Measurements from ENCODE around the gene CHIC2. TPM values are rescaled to one million over a fixed set of nuclear protein-coding genes. Genes with fewer than 3 reads are reported as not detected.

The CHIC2 gene
- total RNA-seq, 8 experiments from 2014 or later: 10.8 to 31.1 (median 13.0) TPM

DNA sequence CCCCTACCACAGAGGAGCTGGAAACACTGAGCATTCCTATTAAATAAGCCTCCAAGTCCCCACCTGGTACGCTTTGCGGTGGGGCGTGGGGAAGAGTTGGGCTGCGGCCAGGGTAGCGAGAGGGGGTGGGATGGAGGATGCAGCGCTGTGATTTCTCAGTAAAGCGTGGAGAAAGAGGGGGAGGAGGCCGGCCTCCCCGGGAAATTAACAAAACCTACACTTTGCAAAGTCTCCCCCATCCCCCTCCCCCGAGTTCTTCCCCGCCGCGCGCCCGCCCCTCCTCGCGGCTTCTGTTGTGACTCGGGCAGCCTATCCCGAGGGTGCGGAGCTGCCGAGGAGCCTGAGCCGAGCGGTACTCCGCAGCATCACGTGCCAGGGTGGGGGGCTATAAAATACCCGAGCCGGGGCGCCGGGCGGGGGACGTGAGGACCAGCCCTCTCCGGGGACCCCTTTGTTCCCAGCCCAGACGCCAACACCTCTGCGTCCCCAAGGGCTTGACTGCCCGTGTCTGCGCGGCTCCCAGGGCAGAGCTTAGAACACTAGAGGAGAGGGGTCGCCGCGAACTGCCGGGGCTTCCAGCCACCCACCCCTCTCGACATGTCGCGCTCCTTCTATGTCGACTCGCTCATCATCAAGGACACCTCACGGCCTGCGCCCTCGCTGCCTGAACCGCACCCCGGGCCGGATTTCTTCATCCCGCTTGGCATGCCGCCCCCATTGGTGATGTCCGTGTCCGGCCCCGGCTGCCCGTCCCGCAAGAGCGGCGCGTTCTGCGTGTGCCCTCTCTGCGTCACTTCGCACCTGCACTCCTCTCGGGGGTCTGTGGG, 35.6 kb upstream of the CHIC2 start, which contains the start of gene GSX2:
TSS of gene GSX2 (plus strand) at position 416 of the 827 bp plus-strand sequence. CDS start at position 598, 182 bp downstream.
- in situ Hi-C loops (cut with MboI; ENCODE audit: low pct_unique_long_range_greater_than_20kb in 2 of 9, low sequenced_read_pairs in 9 of 9, unreplicated experiment in 9 of 9): loop anchor here in 1 of 9 experiments (25.0 kb wide), 1 partner anchor 112 kb away; no protein-coding TSS in a partner anchor
- WGBS, 10 experiments: 0% methylated on average over 1 to 6 of the region's 66 CpGs; no CpG with 5 or more reads in 7 of the 10 experiments
- ATAC-seq (replicated peaks in 6 of 8): peak; percentile 34 to 72 (median 58)
- peaks cover 18 to 26% of the 10 kb centered on the region in 2 donors for H3K4me1 ChIP-seq (replicated peaks in 1 of 2)
- H3K27ac ChIP-seq: no peak within 1 kb of the TSS
- H3K4me3 ChIP-seq: peak within 1 kb of the TSS; percentile 22 to 34 (median 32)

DNA sequence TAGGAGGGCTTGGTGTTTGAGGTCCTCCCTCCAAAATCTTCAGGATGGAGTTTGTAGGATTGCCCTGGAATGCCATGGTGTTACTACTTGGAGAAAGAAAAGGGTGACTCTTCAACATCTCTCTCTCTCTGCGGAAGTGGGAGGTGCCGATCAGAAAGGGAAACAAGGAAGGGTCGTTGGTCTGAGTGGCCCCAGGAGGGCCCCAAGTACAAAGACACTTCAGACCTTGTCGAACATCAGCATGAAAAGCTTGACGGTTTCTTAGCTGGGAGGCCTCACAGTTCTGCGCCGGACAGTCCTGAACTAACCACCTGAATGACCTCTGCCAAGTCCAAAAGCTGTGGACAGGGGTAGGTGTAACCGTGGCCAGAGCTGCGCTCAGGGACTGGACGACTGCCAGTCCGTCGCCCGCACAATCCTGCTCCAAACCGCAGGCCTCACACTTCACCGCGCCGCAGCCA, 34.9 kb upstream of the CHIC2 start:
- no peak for ATAC-seq (replicated peaks in 6 of 8)
- WGBS, 10 experiments: 0 to 51% (median 10%) methylated on average over 1 to 7 of the region's 17 CpGs; no CpG with 5 or more reads in 3 of the 10 experiments
- peaks cover 18 to 26% of the 10 kb centered on the region in 2 donors for H3K4me1 ChIP-seq (replicated peaks in 1 of 2)

DNA sequence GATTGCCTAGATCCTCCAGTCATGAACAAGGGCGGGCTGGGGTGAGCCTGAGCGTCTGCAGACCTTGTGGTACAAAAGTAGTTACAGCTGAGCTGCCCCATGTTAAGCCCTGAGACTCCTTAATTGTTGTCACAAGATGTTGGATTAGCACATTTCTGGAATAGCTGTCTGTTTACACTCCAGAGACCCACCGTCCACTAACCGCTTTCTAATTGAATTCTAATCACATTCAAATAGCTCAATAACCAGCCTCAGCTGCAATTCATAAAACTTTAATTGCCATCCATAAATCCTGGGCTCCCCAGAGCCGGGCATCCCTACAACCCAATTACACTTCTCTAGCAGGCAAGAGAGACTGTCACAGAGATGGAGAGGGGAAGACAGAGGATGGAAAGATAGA, 34.0 kb upstream of the CHIC2 start:
- H3K4me1 ChIP-seq (replicated peaks in 1 of 2): peaks cover 18 to 25% of the 10 kb centered on the region in 2 donors
- in situ Hi-C loops (cut with MboI; ENCODE audit: low pct_unique_long_range_greater_than_20kb in 2 of 9, low sequenced_read_pairs in 9 of 9, unreplicated experiment in 9 of 9): loop anchor here in 1 of 9 experiments (25.0 kb wide), 1 partner anchor 114 kb away; no protein-coding TSS in a partner anchor
- H3K4me3 ChIP-seq: no peak overlapping the region
- ATAC-seq (replicated peaks in 6 of 8): peak in 2 of 8 experiments; percentile 16 to 54
- H3K27ac ChIP-seq: no peak overlapping the region
- WGBS, 10 experiments: 0 to 60% (median 31%) methylated on average over 1 to 4 of the region's 5 CpGs; no CpG with 5 or more reads in 4 of the 10 experiments

More for the DNA sequence above, 34.9 kb upstream of the CHIC2 start:
- Histone ChIP-seq H3K4me3 (peak overlapping the region in 1 of 5 donors; percentile 22), H3K27ac (no peak overlapping the region)
- in situ Hi-C loops (cut with MboI; ENCODE audit: low pct_unique_long_range_greater_than_20kb in 2 of 9, low sequenced_read_pairs in 9 of 9, unreplicated experiment in 9 of 9): loop anchor here in 1 of 9 experiments (25.0 kb wide), 1 partner anchor 113 kb away; no protein-coding TSS in a partner anchor

DNA sequence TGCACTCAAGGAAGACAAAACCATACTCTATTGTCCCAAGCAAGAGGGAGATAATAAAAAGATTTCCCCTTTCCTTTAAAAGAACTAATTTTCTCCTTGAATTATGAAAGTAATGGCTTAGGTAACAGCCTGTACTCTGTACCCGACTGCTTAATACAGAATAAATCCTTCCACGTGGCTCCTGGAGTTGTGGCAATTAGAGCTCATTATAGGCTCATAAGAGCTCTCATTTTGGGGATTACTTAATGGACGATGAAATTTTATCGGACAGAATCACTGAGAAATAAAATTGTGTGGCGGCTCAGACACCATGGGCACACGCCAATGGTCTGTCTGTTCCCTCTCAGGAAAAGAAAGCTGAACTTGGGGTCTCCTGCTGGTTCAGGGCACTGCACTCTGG, 32.7 kb upstream of the CHIC2 start:
- WGBS, 10 experiments: 17 to 86% (median 63%) methylated on average over 1 to 5 of the region's 6 CpGs; no CpG with 5 or more reads in 2 of the 10 experiments
- H3K27ac ChIP-seq: no peak overlapping the region
- no peak for ATAC-seq (replicated peaks in 6 of 8)
- peaks cover 18 to 26% of the 10 kb centered on the region in 2 donors for H3K4me1 ChIP-seq (replicated peaks in 1 of 2)
- H3K4me3 ChIP-seq: no peak overlapping the region
- in situ Hi-C loops (cut with MboI; ENCODE audit: low pct_unique_long_range_greater_than_20kb in 2 of 9, low sequenced_read_pairs in 9 of 9, unreplicated experiment in 9 of 9): loop anchor here in 1 of 9 experiments (25.0 kb wide), 1 partner anchor 115 kb away; no protein-coding TSS in a partner anchor

DNA sequence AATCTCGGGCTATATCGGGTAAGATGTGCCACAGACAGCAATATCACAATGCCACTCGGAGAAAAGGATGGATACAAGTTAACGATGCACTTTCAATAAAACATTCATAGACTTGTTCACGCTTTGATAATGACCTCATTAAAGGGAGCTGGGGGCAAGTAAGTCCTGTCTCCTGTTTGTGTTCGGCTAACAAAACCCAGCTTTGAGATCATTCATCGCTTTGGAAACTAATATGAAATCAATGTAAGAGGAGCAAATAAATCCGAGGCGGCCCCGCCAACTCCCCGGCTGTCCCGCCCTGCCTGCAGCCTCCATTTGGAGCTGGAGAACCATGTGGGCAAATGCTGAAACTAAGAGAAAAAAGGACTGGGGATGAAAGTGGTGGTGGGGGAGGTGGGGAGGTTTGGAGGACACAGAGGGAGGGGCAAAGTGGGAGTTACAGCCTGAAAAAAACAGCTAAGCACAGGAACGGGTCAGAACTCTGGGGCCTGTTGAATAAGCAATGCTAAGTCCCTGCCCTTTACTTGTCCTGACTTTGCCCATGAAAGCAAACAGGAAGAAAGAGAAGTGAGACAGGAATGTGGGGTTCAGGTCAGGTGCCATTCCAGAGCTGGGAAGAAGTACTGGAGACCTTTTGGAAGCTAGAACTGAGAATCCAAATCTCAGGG, 32.0 kb upstream of the CHIC2 start:
- WGBS, 10 experiments: 0 to 93% (median 8%) methylated on average over 1 to 10 of the region's 13 CpGs; no CpG with 5 or more reads in 3 of the 10 experiments
- no peak for ATAC-seq (replicated peaks in 6 of 8)
- H3K4me1 ChIP-seq (replicated peaks in 1 of 2): peaks cover 18 to 26% of the 10 kb centered on the region in 2 donors
- in situ Hi-C loops (cut with MboI; ENCODE audit: low pct_unique_long_range_greater_than_20kb in 2 of 9, low sequenced_read_pairs in 9 of 9, unreplicated experiment in 9 of 9): loop anchor here in 1 of 9 experiments (25.0 kb wide), 1 partner anchor 116 kb away; no protein-coding TSS in a partner anchor
- H3K27ac ChIP-seq: no peak overlapping the region
- no peak overlapping the region for H3K4me3 ChIP-seq

DNA sequence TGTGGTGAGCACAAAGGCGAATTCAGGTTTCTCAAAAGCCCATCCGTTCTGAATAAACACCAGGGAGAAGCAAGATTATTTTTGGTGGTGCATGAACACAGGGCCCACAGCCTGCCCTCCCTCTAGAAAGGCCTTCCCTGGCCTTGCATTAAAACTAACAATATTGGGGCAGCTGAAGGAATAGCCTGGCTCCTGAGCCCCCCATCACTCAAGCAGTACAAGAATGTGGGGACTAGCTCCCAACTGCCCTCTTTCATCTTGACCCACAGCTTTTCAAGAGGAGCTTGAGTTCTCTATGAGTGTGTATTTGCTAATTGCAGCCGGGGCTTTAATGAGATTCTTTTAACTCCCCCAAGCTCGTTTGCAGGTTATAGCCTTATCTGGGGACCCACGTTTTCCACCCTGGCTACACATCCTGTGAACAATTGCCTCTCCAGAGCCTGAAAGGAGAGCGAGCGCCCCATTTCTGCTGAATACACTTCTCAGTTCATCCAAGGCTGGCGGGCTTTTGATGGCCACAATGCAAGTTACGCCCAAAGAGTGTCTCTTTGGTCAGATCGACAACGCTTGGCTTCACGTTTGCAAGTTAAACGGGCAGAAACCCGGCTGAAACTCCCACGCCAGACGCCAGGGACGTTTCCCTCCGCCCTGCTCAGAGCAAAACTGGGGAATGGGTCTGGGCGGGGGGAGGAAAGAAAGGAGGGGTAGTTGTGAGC, 30.9 kb upstream of the CHIC2 start:
- H3K4me3 ChIP-seq: no peak overlapping the region
- ATAC-seq (replicated peaks in 6 of 8): no peak
- H3K27ac ChIP-seq: no peak overlapping the region
- 0 to 100% (median 4%) methylated on average over 1 to 10 of the region's 19 CpGs; no CpG with 5 or more reads in 4 of the 10 experiments for WGBS, 10 experiments
- in situ Hi-C loops (cut with MboI; ENCODE audit: low pct_unique_long_range_greater_than_20kb in 2 of 9, low sequenced_read_pairs in 9 of 9, unreplicated experiment in 9 of 9): loop anchor here in 1 of 9 experiments (25.0 kb wide), 1 partner anchor 117 kb away; no protein-coding TSS in a partner anchor
- peaks cover 11 to 19% of the 10 kb centered on the region in 2 donors for H3K4me1 ChIP-seq (replicated peaks in 1 of 2)

DNA sequence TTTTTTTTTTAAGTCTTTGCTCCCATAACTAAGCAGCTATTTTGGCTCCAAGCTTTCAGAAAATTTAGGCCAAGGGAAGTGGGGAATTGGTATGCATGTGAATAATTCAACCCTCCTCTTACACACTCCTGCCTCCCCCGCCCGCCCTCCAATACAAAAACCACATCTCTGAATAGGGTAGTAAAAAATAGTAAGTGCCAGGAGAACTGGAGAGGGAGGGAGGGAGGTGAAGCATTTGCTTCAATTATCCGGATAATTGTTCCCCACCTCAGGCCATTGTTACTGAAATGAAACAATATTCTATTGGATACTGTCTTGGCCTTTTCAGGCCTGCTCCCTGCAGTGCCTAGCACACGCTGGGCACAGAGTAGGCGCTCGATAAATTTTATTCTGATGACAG, 30.0 kb upstream of the CHIC2 start:
- in situ Hi-C loops (cut with MboI; ENCODE audit: low pct_unique_long_range_greater_than_20kb in 2 of 9, low sequenced_read_pairs in 9 of 9, unreplicated experiment in 9 of 9): loop anchor here in 1 of 9 experiments (25.0 kb wide), 1 partner anchor 118 kb away; no protein-coding TSS in a partner anchor
- 0 to 100% (median 50%) methylated on average over 1 to 5 of the region's 6 CpGs; no CpG with 5 or more reads in 2 of the 10 experiments for WGBS, 10 experiments
- no peak for ATAC-seq (replicated peaks in 6 of 8)
- no peak overlapping the region for H3K4me3 ChIP-seq
- H3K27ac ChIP-seq: no peak overlapping the region
- peaks cover 4 to 16% of the 10 kb centered on the region in 2 donors for H3K4me1 ChIP-seq (replicated peaks in 1 of 2)

DNA sequence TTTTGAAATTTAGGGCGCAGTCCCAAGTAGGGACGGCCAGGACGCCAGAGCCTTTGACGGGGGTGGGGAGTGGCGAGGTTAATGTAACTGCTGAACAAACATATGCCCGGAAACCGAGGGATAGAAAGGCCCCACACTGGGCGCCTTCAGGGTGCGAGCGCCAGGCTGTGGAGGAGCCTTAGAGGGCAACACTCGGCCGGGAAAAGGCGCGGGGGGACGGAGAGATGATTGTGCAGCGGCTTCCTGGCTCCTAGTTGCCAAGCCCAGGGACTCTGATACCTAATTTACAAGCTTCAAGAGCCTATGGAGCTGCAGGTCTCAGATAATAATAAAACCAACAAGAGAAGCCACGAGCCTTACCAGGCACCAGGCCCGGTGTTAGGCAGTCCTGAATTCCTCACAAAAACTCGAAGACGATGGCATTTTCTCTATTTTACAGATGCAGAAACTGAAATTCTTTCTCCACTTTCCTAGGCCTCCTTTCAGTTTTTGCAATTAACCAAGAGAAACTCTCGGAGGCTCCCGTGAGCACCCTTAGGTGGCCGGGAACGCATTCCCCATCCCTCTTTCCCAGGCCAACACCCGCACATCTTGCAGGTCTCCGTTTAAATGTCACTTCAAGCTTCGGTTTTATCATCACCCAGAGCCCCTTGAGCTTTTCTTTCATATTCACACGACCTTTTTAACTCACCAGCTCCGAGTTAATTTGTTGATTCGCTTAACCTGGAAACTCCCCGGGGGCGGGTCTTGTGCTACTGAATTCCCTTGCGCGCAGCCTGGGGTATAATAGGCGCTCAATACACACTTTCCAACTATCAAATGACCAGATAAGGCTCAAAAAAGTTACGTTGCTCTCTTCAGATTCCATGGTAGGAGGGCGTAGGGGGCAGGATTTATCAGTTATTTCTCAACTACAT, 29.2 kb upstream of the CHIC2 start:
- 12 to 85% (median 28%) methylated on average over 2 to 32 of the region's 37 CpGs for WGBS, 10 experiments
- Histone ChIP-seq H3K4me3 (no peak overlapping the region), H3K27ac (no peak overlapping the region), H3K4me1 (replicated peaks in 1 of 2) (peaks cover 2 to 15% of the 10 kb centered on the region in 2 donors)
- no peak for ATAC-seq (replicated peaks in 6 of 8)
- in situ Hi-C loops (cut with MboI; ENCODE audit: low pct_unique_long_range_greater_than_20kb in 2 of 9, low sequenced_read_pairs in 9 of 9, unreplicated experiment in 9 of 9): loop anchor here in 1 of 9 experiments (25.0 kb wide), 1 partner anchor 119 kb away; no protein-coding TSS in a partner anchor

DNA sequence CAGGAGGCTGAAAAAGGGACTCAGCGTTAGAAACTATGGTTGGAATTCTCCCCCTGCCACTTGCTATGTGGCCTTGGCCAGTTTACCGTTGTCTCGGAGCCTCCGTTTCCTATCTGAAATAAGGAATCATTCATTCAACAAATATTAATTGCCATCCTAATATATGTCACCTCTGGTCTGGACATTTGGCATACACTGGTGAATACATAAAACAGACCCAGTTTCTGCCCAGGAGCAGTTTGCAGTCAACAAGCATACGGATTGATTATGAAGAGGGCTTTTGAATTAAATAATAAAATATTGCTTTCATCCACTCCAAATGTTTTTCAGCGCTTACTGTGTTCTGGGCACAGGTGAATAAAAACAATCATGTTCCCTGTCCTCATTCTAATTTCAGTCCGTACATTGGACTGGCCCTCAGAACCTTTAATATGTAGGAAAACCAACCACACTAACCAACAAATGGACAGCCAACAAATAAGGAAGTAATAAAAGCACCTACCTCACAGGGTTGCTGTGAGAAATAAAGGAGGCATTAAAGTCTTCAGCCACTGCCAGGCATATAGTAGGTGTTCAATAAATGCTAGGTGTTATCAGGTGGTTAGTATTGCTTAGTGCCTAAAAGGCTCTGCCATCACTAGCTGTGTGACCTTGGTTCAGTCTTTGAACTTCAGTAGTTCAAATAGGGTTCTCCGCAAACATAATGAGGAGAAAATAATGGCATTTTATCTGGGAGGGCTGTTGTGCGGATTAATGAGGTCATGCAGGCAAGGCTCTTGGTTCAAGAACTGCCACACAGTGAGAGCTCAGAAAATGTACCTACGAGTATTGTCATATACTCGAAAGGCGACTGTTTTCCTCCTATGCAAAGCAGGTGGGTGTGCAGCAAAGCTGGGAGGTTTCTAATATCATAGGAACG, 28.3 kb upstream of the CHIC2 start:
- WGBS, 10 experiments: 40 to 100% (median 65%) methylated on average over 1 to 12 of the region's 13 CpGs
- no peak for ATAC-seq (replicated peaks in 6 of 8)
- H3K27ac ChIP-seq: no peak overlapping the region
- H3K4me3 ChIP-seq: peak overlapping the region; percentile 28 to 54 (median 37)
- in situ Hi-C loops (cut with MboI; ENCODE audit: low pct_unique_long_range_greater_than_20kb in 2 of 9, low sequenced_read_pairs in 9 of 9, unreplicated experiment in 9 of 9): loop anchor here in 1 of 9 experiments (25.0 kb wide), 1 partner anchor 120 kb away; no protein-coding TSS in a partner anchor
- peaks cover 2 to 15% of the 10 kb centered on the region in 2 donors for H3K4me1 ChIP-seq (replicated peaks in 1 of 2)

DNA sequence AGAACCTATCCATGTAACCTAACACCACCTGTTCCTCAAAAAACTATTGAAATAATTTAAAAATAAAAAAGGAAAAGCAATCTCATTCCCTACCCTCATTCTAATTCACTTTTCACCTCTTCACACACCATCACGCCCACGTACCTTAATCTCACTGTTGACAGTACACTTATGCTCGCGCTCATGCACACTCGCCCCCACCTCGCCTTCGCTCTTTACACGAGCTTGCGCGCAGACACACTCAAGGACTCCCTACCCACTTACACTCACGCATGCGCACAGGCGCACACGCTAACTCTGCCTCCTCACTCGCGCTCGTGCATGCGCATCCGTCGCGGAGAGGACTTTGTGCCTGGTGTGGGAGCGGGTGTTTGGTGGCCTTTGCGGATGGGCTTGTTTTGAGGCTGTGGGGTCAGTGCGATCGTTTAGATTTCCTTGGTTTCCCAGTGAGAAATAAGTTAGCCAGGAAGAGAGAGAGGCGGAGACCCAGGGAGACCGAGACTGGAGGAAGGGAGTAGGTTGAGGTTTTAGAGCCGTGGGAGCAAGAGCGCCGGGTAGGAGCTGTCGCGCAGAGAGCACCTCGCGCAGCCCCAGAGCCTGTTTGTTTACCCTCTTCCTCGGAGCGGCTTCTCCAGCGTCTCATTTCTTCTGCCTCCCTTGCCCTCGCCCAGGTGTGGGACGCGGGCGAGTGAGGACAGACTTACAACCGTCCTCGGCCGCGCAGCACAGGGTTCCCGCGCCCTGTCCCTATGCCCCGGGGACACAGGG, 27.4 kb upstream of the CHIC2 start:
- peak; percentile 86 to 99 (median 98) for ATAC-seq (replicated peaks in 6 of 8)
- in situ Hi-C loops (cut with MboI; ENCODE audit: low pct_unique_long_range_greater_than_20kb in 2 of 9, low sequenced_read_pairs in 9 of 9, unreplicated experiment in 9 of 9): loop anchor here in 1 of 9 experiments (25.0 kb wide), 1 partner anchor 120 kb away; no protein-coding TSS in a partner anchor
- 0 to 20% (median 2%) methylated on average over 1 to 23 of the region's 48 CpGs; no CpG with 5 or more reads in 2 of the 10 experiments for WGBS, 10 experiments

More for the DNA sequence above, 27.4 kb upstream of the CHIC2 start:
- H3K27ac ChIP-seq: no peak overlapping the region
- peak overlapping the region; percentile 28 to 54 (median 37) for H3K4me3 ChIP-seq
- peaks cover 2 to 15% of the 10 kb centered on the region in 2 donors for H3K4me1 ChIP-seq (replicated peaks in 1 of 2)

All from motor neuron (in vitro differentiated cells).